HG02938 (cell line): ENCODE data around the gene C1QTNF6.
"Not testable (repeated sequence)": the region's sequence is repeated elsewhere in the genome, so short reads cannot be mapped to it uniquely, and the experiment has no call there.

Experiments
- ATAC-seq: cut with Tn5 transposase; IDR thresholded peaks from one replicate; pipeline ENCODE4 v1.9.1; 2021; ENCODE audit warnings: mild to moderate bottlenecking, moderate library complexity; ENCODE audit not compliant: unreplicated experiment

C1QTNF6 gene

GRCh38 chr22:37208401-37209139 lies 20.5 kb upstream of the C1QTNF6 start:
- no peak for ATAC-seq

- no peak for ATAC-seq
Observed at GRCh38 chr22:37207981-37208380, 19.9 kb upstream of the C1QTNF6 start.

- ATAC-seq: no peak
Observed at GRCh38 chr22:37206841-37207821, 19.1 kb upstream of the C1QTNF6 start.

- no peak for ATAC-seq
Observed at GRCh38 chr22:37206118-37206840, 18.2 kb upstream of the C1QTNF6 start.

GRCh38 chr22:37205046-37205445 lies 17.0 kb upstream of the C1QTNF6 start:
- no peak for ATAC-seq

- no peak for ATAC-seq
Observed at GRCh38 chr22:37204045-37204655, 16.1 kb upstream of the C1QTNF6 start.

- no peak for ATAC-seq
Observed at GRCh38 chr22:37203354-37204044, 15.5 kb upstream of the C1QTNF6 start.

GRCh38 chr22:37202716-37203115 lies 14.7 kb upstream of the C1QTNF6 start:
- no peak for ATAC-seq

GRCh38 chr22:37202001-37202555 lies 14.0 kb upstream of the C1QTNF6 start:
- ATAC-seq: no peak

- ATAC-seq: not testable (repeated sequence)
Observed at GRCh38 chr22:37201443-37201820, 13.4 kb upstream of the C1QTNF6 start.

GRCh38 chr22:37199760-37200108 lies 11.7 kb upstream of the C1QTNF6 start:
- ATAC-seq: no peak

- peak; percentile 87 for ATAC-seq
Observed at GRCh38 chr22:37199103-37199759, 11.2 kb upstream of the C1QTNF6 start.

GRCh38 chr22:37198258-37199102 lies 10.4 kb upstream of the C1QTNF6 start:
- no peak for ATAC-seq

- ATAC-seq: no peak
Observed at GRCh38 chr22:37197451-37198257, 9.6 kb upstream of the C1QTNF6 start.

GRCh38 chr22:37196539-37197450 lies 8.7 kb upstream of the C1QTNF6 start:
- no peak for ATAC-seq

- ATAC-seq: no peak
Observed at GRCh38 chr22:37195921-37196320, 7.9 kb upstream of the C1QTNF6 start.

- ATAC-seq: no peak
Observed at GRCh38 chr22:37194750-37195149, 6.7 kb upstream of the C1QTNF6 start.
